Pons (tissue), 1 donor: ENCODE results near the gene ZMAT5.

Experiments used
- DNase-seq: peaks from one replicate; pipeline ENCODE4 v3.0.0-alpha.2; 2016; ENCODE audit warnings: low spot score

The ZMAT5 gene, protein sequence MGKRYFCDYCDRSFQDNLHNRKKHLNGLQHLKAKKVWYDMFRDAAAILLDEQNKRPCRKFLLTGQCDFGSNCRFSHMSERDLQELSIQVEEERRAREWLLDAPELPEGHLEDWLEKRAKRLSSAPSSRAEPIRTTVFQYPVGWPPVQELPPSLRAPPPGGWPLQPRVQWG

DNA sequence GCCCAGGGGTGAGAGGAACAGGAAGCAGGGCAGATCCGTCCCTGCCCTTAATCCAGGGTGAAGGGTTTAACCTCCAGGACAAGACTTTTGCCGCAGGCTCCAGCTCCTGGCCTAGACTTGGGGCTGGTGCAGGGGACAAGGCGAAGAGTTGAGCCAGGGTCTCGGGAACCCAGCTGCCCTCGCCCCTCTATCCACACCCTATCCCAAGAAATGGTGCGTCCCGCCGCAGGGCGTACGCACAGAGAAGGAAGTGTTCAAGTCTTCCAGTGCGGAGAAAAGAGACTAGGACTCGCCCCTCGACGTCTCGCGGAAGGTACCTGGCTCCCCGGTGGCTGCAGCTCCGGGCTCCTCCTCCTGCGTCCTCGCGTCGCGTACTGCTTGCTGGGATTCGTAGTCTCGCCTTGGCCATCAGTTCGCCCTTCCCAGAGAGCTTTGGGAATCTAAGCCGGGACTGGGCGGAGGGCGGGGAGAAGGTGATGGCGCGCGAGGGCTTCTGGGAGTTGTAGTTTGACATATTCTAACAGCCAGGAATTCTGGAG lies at the start of gene ZMAT5:
Gene ZMAT5 (minus strand): TSS at position 376 of the 539 bp plus-strand sequence. CDS start 18,463 bp downstream, outside the sequence.
- peak; percentile 98 for DNase-seq

DNA sequence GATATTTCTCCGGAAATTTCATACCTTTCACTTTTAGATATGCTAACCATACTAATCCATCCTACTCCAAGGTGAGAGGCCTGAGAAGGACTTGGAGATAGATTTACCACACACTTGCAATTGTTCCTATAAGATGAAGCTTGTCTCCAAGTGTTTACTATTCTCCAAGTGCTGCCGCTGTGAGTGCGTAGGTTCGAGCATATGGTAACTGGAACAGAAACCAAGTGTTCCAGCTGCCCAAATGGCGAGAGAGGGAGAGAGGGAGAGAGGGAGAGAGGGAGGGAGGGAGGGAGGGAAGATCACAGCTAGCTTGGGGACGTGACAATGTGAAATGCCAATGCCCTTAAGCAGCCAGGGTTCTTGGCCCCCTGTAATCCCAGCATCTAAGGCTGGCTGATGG lies 49.7 kb upstream of the ZMAT5 start:
- no peak for DNase-seq

DNA sequence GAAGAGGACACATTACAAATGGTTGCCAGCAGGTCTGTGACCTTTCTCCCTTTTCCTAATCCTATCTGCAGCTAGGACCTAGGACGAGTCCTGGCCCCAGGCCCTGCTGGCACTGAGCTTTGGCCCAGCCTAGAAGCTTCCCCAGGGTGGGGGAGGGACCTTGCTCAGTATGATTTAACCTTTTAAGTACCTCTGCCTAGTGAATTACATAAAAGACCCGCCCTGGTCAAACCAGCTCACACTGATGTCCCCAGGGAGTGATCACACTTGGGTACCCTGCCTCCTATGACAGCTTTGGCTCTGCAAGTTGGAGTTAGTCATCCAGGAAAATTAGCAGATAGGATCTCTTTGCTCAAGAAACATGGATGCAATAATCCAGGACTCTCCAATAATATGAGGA lies 49.3 kb upstream of the ZMAT5 start:
- no peak for DNase-seq

DNA sequence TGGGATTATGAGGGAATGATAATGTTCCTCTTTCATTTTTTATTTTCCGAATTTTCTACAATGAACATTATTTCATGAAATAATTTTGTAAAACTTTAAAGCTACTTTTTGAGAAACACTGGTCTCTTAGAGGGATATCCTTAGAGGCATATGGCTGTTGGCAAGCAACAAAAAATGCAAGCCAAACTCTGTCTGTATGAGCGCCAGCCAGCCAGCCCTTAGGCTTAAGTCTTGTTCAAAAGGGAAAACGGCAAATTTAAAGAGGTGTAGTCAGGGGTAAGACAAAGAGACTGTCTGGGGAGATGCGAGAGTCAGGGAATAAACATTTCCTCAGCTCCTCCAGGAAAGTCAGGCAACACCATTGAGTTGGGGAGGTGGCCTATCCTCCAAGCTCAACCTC lies 48.8 kb upstream of the ZMAT5 start:
- DNase-seq = no peak

DNA sequence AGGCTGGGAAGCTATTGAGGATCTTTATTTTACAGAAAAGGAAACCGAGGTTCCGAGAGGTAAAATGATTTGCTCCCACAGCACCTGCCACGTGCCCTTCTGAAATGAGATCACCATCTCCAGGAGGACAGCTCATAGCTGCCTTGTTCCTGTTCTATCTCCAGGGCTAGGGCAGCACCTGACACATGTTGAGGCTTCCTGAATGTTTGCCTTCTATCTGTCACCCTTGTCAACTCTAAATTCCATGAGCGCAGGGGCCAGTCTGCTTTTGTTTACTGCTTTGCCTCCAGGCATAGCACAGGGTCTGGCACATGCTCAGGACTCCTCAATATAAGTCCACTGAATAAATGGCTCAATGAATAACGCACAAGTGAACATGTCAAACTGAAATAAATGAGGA lies 47.2 kb upstream of the ZMAT5 start:
- no peak for DNase-seq

DNA sequence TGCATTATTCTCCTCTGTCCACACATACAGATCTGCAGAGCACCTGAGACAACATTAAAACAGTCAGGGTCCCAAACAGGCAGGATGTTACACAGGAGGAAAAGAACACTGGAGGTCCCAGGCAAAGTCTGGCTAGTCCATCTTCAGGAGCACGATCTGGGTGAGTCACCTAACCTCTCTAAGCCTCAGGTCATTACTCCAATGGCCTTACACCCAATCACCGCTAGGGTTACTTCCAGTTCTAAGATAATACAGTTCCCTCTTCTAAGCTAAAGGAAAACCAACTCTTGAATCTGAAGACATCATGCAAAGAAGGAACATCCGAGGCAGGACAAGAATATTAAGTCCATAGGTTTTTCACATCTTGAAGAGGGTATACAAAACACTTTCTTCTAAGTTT lies 46.8 kb upstream of the ZMAT5 start:
- DNase-seq = no peak

DNA sequence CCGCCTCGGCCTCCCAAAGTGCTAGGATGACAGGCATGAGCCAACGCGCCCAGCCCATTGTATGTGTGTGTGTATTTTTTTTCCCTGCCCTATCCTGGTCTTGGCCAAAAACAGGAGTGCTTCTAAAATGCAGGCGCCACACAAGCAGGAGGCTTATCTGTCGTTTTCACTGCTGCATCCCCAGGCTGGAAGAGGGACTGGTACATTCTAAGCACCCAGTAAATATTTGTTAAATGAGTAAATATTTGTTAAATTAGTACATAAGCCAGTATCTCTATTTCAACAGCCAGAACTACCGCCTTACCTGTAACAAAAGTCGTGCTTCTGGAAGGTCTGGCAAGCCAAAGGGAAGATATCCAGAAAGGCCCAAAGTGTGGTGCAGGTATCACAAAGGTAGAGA lies 46.3 kb upstream of the ZMAT5 start:
- no peak for DNase-seq

DNA sequence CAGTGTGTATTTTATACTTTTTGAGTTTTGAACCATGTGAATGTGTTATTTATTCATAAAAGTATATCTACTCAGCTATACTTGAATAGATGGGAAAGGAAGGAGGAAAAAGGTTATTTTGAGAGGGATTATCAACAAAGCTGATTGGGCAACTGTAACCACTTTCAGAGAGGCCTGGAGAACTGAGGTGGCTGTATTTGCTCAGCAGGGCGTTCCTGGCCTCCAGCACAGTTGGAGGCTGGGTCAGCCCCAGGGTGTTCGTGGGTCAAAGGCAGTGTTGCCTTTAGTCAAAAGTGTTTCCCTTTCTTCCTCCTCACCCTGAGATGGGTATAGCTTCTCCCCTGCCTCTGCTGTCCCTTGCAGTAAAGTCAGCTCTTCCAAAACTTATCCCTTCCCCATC lies 44.6 kb upstream of the ZMAT5 start:
- no peak for DNase-seq

DNA sequence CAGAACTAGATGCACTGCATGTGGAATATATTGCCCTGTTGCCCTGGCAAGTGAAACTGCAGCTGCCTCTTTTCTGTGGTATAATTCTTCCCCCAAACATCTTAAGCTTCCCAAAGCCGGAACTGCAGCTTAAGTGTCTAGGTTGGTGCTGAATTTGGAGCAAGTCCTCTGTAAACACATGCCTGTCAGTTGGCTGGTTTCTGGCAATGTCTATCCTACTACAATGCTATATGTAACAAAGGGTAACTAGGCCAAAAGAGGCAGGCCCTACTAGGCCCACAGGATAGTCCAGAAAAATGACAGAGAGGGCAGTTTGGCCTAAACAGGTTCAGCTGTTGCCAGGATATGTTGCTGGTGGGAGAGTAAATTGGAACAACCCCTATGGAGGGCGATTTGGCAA lies 43.4 kb upstream of the ZMAT5 start:
- no peak for DNase-seq

DNA sequence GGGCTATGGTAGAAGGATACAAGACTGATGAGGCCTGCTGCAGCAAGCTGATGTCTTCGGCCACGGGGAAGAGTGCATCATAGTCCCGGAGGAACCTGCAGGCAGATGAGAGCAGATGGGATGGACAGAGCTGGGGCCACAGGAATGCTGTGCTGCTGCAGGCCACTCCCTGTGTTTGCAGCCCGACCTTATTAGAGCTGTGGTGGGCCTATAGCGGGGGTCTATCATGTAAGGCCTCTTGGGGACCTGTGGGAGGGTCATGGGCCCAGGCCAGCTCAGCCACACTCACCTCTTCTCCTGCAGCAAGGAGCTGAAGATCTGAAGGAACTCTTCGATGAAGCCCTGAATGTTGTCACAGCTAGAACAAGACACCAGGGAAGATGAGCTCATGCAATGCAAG lies 39.4 kb upstream of the ZMAT5 start:
- no peak for DNase-seq

DNA sequence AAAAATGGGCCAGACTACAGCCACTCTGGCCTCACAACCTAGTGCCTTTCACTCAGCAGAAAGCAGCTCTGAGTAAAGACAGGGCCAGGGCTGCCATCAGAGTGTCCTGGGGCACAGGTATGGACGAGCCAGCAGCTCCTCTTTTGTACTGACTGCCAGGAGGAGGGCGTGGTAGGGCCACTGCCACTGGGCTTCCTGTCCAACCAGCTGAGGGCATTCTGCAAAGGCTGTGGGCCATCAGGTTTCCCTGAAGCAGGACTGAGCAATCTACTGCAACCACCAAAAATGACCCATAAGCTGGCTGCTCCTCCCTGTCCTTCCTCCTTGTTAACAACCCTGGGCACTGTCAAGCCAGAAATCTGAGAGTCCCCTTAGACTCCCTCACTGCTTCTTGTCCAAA lies 38.2 kb upstream of the ZMAT5 start:
- no peak for DNase-seq

DNA sequence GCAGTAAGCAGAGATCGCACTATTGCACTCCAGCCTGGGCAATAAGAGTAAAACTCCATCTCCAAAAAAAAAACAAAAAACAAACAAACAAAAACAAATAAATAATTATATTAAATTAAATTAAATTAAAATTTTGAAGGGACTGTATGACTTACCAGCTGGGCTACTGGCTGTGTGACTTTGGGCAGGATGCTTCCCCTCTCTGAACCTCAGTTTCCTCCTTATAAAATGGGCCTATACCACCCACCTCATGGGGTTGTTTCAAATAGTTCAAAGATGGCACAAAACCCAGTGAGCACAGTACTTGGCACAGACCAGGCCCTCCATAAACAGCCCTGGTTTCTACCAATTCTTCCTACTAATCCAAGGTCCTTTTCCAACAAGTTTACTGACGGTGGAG lies 36.4 kb upstream of the ZMAT5 start:
- no peak for DNase-seq

DNA sequence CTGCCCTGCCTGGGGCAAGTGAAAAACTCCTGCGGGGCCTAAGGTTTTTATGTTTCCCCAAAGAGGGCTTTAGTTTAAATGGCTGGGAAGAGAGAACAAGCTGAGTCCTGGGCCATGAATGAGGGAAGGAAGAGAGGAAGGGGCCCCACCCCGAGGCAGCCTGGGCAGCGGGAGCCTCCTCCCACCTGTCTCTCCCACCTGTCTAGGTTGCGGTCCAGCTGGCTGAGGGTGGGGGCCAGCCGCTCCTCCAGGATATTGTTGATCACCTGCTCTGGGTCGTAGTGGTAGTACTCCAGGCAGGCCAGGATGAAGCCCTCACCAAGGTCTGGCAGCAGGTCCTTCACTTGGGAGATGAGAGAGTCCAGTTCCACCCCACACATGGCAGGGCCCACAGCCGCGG lies 35.0 kb upstream of the ZMAT5 start:
- DNase-seq = no peak

DNA sequence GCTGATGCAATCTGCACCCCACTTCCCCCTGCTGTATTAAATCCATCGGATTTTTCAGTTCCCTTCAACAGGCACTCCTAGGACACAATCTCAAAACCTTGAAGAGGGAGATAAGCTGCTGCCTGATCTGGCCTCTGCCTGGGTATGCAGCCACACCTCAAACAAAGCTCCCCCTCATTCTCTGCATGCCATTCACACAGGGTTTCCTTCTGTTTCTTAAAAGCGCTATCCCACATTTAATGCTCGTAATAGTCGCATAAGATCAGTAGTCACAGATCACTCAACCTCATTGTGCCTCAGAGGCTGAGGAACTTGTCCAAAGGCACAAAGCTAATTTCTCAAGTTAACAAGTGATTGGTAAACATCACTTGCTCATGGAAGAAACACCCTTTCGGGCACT lies 34.3 kb upstream of the ZMAT5 start:
- no peak for DNase-seq

DNA sequence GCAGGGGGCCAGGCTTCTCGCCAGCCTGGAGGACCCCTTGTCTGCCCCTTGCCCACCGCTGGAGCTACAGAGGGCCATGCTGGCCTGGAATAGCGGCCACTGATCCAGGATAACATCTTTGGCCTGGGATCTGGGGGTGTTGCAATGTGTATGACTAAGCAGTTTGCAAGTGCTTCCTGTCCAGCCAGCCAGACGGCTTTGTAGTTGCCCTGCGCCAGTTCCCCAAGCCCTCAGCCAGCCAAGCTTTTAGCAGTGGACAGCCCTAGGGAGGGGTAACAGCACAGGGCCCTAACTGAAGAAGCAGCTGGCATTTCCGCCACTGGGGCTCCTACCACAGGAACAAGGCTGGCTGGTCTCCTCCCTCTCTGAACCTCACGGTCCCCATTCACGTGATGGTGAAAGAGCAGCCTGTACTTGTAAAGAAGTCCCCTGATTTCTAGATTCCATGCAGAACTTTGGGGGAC lies 32.4 kb upstream of the ZMAT5 start:
- DNase-seq = peak; percentile 87

DNA sequence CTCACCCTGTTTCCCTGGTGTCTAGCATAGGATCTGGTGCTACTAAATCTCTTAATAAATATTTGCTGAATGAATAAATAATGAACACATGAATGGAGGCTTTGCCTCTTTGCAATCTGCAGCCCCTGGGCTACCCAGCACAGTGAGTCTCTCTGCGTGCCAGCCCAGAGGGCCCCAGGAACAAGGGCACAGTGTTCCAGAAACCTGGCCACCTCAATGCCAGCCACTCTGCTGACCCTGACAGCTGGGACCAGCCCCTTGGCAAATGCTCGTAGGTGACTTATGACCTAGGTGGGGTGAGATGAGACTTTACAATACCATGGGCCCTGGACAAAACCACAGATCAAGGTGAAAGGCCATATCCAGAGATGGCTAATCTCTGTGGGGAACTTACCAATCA lies 32.0 kb upstream of the ZMAT5 start:
- no peak for DNase-seq

DNA sequence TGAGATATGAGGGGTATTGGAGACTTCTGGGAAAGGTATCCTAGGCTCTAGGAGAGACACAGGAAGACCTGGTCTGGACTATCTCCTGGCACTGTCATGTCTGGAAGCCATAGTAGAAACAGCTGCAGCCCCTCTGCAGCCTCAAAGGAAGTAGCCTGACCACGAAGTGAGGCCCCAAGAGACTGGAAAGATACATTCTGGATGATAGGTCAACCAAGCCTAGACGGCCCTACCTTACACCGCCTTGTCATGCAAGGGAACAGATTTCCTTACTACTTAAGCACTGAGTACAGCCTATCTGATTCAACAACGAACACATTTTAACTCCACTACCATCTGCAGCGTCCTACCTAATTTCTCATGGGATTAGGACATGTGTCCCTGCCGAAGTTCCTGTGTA lies 31.5 kb upstream of the ZMAT5 start:
- DNase-seq = no peak

DNA sequence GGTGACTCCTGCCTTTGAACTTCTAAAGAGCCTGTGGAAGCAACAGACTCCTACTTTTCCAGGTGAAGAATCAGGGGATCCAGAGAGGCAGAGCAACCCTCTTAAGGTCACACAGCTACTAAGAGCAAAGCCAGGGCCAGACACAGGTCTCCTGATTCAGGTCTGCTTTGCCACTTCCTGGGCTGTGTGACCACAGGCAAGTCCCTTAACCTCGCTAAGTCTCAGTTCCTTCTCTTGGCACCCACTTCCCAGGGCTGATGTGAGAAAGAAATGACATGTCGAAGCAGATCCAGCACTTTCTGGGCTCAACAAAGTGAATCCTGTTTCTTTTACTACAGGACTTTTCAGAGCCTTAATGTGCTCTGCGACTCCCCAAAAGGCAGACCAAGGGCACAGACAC lies 30.5 kb upstream of the ZMAT5 start:
- DNase-seq = peak; percentile 69

DNA sequence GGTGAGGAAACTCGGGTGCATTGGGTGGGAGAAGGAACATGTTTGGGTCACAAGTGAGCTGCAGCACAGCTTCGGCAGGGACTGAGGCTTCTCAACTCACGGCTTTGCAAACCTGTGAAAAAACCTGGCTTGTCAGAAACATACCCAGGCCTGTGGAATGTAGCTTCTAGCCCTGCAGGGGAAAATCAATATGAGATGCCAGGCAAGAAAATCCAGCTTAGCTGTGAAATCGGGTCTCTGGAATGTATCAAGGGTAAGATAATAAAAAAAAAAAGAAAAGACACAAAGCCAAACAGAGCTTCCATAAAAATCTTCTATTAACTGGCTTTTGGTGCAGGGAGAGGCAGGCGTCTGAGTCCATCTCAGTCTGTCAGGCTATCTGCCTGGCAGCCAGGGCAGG lies 28.9 kb upstream of the ZMAT5 start:
- no peak for DNase-seq

DNA sequence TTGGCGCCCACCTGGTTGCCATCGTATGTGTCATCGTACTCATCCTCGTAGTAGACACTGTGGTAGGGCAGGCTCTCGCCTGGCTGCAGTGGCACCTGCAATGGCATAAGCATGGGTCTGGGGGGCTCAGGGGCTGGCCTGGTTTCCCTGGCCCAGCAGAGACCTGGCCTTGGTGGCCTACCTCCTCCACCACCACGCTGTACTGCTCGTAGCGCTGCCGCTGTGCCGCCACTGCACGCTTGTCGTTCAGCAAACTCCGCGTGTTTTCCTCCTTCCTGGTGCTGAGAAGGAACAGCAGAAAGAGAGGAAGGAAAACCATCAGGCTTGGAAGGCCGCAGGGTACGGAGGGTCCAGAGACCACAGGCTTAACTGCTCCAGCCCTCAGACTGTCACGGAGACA lies 26.6 kb upstream of the ZMAT5 start:
- no peak for DNase-seq

DNA sequence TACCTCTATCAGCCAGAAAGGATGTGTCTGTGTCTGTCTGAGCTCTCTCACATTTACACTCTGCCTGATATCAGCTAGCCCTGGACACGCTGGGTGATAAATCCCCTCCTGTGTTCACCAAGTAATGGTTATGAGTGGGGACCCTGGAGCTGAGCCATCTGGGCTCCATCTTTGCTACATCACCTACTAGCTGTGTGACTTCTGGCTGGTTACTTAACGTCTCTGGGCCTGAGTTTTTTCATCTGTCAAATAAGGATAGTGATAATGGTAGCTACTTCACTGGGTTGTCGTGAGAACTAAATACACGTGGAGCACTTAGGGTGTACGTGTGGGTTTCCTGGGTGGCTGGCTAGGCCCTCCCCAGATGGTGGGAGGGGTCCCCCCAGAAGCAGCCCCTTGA lies 23.3 kb upstream of the ZMAT5 start:
- DNase-seq = no peak

DNA sequence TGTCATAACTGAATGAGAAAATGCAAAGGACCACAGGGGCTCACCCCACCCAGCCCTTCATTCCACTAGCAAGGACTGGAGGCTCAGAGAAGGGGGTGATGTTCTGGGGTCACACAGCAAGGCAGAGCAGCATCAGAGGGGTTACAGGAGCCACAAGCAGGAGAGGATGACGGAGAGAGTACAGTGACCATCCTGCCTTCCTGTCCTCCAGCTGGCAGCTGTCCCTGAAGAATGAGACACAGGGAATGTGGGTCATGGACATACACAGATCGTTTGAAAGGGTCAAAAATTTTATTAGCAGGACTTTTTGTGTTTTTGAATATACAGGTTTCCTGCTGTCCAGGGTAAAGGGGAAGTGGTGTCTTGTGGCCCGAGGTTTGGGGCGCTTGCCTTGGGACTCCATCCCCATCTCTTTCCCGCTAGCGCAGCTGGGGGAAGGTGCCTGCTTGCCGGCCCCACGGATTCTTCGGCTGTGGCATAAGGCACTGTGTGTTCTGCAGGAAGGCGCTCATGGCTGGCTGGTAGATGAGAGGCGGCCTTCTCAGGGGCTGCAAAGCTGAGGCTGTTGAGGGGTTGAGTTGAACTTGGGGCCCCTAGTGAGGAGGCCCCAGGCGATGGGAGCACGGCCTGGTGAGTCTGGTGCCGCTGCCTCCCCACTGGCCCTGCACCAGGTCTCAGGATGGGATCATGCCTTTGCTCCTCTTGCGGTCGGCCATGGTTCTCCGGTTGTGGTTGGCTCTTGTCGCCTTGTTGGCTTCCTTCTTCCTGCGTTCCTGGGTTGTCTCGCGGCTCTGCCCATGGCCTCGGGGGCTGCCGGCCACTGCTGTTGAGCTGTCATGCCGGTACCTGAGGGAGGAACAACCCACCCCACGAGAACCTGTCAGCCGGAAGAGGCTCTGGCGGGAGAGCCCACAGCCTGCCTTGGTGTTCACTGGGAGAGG lies 21.8 kb upstream of the ZMAT5 start:
- no peak for DNase-seq

DNA sequence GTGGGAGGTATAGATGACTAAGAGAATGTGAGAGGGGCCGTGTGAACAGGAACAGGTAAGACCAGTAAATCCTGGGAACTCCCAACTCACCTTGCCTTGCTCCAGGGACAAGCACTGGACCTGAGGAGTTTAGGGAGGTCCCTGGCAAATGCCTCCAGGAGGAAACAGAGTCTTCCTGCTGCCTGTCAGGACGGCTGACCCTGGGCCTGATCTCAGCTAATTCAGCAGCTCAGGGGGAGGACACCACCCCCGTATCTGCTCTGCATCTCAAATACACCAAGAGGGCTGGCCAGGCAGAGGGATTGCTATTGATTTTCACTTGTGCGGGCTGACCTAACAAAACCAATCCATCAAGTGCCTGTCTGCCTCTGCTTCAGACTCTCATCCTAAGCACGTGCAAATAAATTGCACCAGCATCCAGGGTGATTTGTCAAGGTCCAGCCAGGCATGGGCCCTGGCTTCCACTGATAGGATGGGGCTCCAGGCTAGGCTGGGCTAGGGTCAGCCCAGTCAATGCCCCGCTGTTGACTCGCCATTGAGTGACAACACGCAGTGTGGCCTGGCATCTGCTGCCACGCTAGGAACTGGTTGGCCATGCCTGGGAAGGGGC lies 20.7 kb upstream of the ZMAT5 start:
- no peak for DNase-seq
